HG03460 (cell line): Measurements from ENCODE around the gene ZNF761.
"Not testable (repeated sequence)": the region's sequence is repeated elsewhere in the genome, so short reads cannot be mapped to it uniquely, and the experiment has no call there.

Experiments used
- ATAC-seq: cut with Tn5 transposase; IDR thresholded peaks from one replicate; pipeline ENCODE4 v1.9.1; 2021; ENCODE audit not compliant: unreplicated experiment

ZNF761 gene

GRCh38 chr19:53455828-53456227 lies 24.0 kb downstream of the ZNF761 start:
- no peak for ATAC-seq

- not testable (repeated sequence) for ATAC-seq
Observed at GRCh38 chr19:53460131-53460721, 28.4 kb downstream of the ZNF761 start.

- ATAC-seq: no peak
Observed at GRCh38 chr19:53461866-53462265, 30.1 kb downstream of the ZNF761 start.

DNA sequence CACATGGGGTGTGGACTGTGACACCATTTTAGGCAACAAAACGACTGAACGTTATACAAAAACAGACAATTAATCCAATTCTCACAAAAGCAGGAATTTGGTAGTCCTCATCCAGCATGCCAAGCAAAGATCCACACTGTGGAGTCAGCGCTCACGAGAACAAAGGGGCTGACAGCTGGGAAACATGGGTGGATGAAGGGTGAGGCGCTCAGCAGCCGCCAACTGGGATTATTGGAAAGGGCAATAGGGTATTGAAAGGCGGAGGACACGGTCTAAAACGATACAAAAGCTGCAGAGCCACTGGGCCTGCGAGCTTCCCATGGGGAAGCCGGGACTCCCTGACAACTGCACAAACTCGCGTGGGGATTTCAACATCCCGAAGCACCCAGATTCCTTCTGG lies 31.1 kb downstream of the ZNF761 start:
- ATAC-seq: no peak

GRCh38 chr19:53463263-53463662 lies 31.5 kb downstream of the ZNF761 start:
- ATAC-seq: no peak

GRCh38 chr19:53466726-53467484 lies 35.1 kb downstream of the ZNF761 start:
- peak; percentile 21 for ATAC-seq

GRCh38 chr19:53467485-53468262 lies 35.9 kb downstream of the ZNF761 start, which contains the start of gene ZNF813:
Gene ZNF813 (plus strand): TSS chr19:53467733. CDS start chr19:53483823, 16,090 bp downstream.
- ATAC-seq: peak; percentile 83

GRCh38 chr19:53468628-53469027 lies 36.8 kb downstream of the ZNF761 start:
- not testable (repeated sequence) for ATAC-seq

DNA sequence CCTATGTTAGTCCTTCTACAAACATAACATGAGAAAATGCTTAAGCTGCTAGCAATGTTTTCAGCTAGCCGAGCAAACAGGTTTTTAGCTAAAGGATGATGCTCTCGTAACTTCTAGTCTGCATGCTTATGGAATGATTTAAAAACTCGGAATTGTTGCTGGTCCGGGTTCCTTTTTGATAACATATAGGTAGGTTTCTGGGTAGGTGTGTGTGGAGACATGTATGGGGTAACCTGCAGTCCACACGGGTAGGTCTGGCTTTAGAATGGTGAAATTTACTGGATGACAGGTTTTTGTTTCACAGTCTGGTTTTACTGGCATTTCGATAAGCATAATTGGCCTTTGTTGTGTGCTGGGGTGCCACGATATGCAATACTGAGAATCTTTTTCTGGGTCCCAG lies 40.1 kb downstream of the ZNF761 start:
- ATAC-seq: no peak

GRCh38 chr19:53474832-53475231 lies 43.0 kb downstream of the ZNF761 start:
- ATAC-seq: not testable (repeated sequence)

DNA sequence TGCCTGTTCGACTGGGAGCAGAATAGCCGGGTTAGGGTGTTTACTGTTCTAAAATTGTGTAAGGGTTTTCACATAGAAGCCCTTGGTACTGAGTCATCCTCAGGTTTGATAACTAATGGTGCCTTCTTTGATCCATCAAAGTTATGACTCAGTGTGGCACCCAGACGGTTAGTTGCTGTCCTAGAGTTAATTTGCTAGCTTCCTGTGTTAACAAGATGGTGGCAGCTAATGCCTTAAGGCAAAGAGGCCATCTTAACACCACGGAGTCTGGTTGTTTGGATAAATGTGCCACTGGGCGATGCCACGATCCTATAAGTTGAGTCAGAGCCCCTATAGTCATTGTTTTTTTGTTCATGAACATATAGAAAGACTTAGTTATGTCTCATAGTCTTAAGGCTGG lies 43.7 kb downstream of the ZNF761 start:
- not testable (repeated sequence) for ATAC-seq

- not testable (repeated sequence) for ATAC-seq
Observed at GRCh38 chr19:53483751-53484150, 52.0 kb downstream of the ZNF761 start.

GRCh38 chr19:53485046-53486004 lies 53.5 kb downstream of the ZNF761 start:
- no peak for ATAC-seq

DNA sequence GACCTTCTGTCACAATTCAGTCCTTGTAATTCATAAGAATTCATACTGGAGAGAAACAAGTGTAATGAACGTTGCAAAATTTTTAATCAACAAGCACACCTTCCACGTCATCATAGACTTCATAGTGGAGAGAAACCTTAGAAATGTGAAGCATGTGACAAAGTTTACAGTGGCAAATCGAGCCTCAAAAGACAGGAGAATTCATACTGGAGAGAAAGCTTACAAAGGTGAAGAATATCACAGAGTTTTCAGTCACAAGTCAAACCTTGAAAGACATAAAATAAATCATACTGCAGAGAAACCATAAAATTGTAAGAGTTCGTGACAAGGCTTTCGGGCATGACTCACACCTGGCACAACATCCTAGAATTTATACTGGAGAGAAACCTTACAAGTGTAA lies 60.4 kb downstream of the ZNF761 start:
- ATAC-seq: no peak

- ATAC-seq: not testable (repeated sequence)
Observed at GRCh38 chr19:53497311-53498023, 65.7 kb downstream of the ZNF761 start.

DNA sequence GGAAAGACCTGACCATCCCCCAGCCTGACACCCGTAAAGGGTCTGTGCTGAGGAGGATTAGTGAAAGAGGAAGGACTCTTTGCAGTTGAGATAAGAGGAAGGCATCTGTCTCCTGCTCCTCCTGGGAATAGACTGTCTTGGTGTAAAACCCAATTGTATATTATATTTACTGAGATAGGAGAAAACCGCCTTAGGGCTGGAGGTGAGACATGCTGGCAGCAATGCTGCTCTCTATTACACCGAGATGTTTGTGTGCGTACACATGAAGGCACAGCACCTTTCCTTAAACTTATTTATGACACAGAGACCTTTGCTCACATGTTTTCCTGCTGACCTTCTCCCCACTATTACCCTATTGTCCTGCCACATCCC lies 66.2 kb downstream of the ZNF761 start:
- not testable (repeated sequence) for ATAC-seq

DNA sequence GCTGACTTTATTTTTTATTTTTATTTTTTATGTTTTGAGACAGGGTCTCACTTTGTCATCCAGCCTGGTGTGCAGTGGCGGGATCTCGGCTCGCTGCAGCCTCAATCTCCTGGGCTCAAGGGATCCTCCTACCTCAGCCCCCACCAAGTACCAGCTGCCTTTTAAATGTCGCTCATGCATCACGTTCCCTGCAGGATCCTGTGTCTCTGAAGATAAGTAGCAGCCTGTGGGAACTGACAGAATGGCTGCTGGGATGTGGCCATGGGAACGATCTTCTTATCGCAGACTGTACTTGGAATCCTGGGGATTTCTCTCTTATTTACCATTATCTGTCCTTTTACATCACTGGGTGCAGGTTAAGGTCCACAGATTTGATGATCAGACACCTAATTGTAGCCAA lies 71.4 kb downstream of the ZNF761 start:
- not testable (repeated sequence) for ATAC-seq

DNA sequence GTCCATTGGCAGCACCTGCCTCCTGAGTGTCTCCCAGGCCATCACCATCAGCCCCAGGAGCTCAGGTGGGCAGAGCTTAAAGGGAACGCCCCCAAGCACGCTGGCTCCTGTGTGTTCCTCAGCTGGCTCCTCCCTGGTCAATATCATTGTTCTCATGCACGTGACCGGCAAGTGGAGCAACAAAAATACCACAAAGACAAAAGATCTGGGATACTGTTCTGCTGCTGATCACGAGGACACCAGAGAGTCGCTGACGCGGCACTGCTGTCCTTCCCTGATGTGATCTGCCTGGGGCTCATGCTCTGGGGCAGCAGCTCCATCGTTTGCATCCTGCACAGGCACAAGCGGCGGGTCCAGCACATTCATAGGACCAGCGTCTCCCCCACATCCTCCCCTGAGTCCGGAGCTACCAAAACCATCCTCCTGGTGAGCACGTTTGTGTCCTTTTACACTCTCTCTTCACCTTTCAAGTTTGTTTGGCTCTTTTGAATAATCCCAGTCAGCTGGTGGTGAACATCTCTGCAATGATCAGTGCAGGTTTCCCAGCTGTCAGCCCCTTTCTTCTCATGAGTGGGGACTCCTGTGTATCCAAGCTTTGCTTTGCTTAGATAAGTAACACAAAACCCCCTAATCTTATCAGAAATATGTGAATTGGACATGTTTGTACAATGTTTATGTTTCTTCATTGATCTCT lies 72.0 kb downstream of the ZNF761 start:
- not testable (repeated sequence) for ATAC-seq

- ATAC-seq: not testable (repeated sequence)
Observed at GRCh38 chr19:53504365-53504703, 72.5 kb downstream of the ZNF761 start.
